ENCODE data around the gene ATP11B.
"Not testable (repeated sequence)": the region's sequence is repeated elsewhere in the genome, so short reads cannot be mapped to it uniquely, and the experiment has no call there.

Gene ATP11B

GRCh38 chr3:182794455-182795388 is 1.4 kb downstream of the ATP11B start:
- DNase-seq, result no peak
- intact Hi-C loops (cut with DNase I), result loop anchor here (5.0 kb wide), 1 partner anchor 303 kb away; the partner anchor contains the start of gene MCCC1

- intact Hi-C loops (cut with DNase I), result no loop called here
- DNase-seq, result no peak
Measured at GRCh38 chr3:182795389-182795782, 2.1 kb downstream of the ATP11B start.

GRCh38 chr3:182796310-182796709 is 3.0 kb downstream of the ATP11B start:
- intact Hi-C loops (cut with DNase I), result no loop called here
- no peak for DNase-seq

GRCh38 chr3:182797876-182798275 is 4.6 kb downstream of the ATP11B start:
- intact Hi-C loops (cut with DNase I), result no loop called here

GRCh38 chr3:182799143-182799542 is 5.8 kb downstream of the ATP11B start:
- intact Hi-C loops (cut with DNase I); DNase-seq: not testable (repeated sequence)

More at GRCh38 chr3:182797876-182798275, 4.6 kb downstream of the ATP11B start:
- DNase-seq, result no peak

- DNase-seq, result no peak
- intact Hi-C loops (cut with DNase I), result no loop called here
Measured at GRCh38 chr3:182800508-182800907, 7.2 kb downstream of the ATP11B start.

GRCh38 chr3:182802413-182803390 is 9.4 kb downstream of the ATP11B start:
- intact Hi-C loops (cut with DNase I), result no loop called here
- no peak for DNase-seq

GRCh38 chr3:182803596-182803995 is 10.3 kb downstream of the ATP11B start:
- no peak for DNase-seq
- intact Hi-C loops (cut with DNase I), result no loop called here

- intact Hi-C loops (cut with DNase I), result no loop called here
Measured at GRCh38 chr3:182807061-182807460, 13.8 kb downstream of the ATP11B start.

GRCh38 chr3:182808041-182808770 is 14.9 kb downstream of the ATP11B start:
- no peak for DNase-seq
- intact Hi-C loops (cut with DNase I), result no loop called here

More at GRCh38 chr3:182807061-182807460, 13.8 kb downstream of the ATP11B start:
- no peak for DNase-seq

GRCh38 chr3:182809531-182809930 is 16.2 kb downstream of the ATP11B start:
- intact Hi-C loops (cut with DNase I), result no loop called here
- no peak for DNase-seq

GRCh38 chr3:182810574-182811268 is 17.4 kb downstream of the ATP11B start:
- no peak for DNase-seq
- intact Hi-C loops (cut with DNase I), result no loop called here

GRCh38 chr3:182811269-182811596 is 17.9 kb downstream of the ATP11B start:
- intact Hi-C loops (cut with DNase I), result no loop called here

GRCh38 chr3:182812123-182812522 is 18.8 kb downstream of the ATP11B start:
- intact Hi-C loops (cut with DNase I), result no loop called here
- no peak for DNase-seq

More at GRCh38 chr3:182811269-182811596, 17.9 kb downstream of the ATP11B start:
- no peak for DNase-seq

GRCh38 chr3:182814419-182815062 is 21.2 kb downstream of the ATP11B start:
- no peak for DNase-seq
- intact Hi-C loops (cut with DNase I), result no loop called here

GRCh38 chr3:182816181-182816580 is 22.9 kb downstream of the ATP11B start:
- no peak for DNase-seq
- intact Hi-C loops (cut with DNase I), result no loop called here

GRCh38 chr3:182818296-182818978 is 25.1 kb downstream of the ATP11B start:
- intact Hi-C loops (cut with DNase I), result no loop called here
- DNase-seq, result no peak

GRCh38 chr3:182821221-182821981 is 28.1 kb downstream of the ATP11B start:
- intact Hi-C loops (cut with DNase I), result no loop called here
- DNase-seq, result no peak

All from posterior cingulate gyrus (tissue), 11 donors.